ENCODE results near the gene ASTL.

The ASTL gene

DNA sequence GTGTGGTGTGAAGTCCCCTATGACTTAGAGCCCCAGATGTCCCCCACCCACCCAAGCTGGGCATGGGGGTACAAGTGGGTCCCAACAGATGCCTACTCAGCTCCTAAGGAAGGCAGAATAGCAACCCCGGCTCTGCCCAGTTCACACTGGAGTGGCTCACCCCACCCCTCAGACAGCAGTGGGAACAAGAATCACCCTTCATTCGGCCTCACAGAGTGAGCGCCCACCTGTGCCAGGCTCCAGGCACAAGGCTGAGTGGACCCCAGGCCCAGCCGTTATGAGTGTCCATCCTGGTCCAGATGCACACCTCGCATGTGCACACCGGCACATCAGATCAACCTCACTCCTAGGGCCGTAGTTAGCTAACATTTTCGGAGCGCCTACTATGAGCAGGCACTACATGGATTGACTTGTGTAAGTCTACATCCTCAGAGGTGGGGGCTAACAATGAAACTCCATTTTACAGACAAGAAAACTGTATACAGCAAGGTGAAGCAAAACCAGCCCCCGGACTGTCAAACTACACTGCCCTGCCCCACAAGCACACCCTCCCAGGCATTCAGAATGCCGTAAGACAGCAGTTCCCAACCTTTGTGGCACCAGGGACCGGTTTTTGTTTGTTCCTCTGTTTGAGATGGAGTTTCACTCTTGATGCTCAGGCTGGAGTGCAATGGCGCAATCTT, 2.8 kb upstream of the ASTL start:
- TF ChIP-seq, protein P1, sequence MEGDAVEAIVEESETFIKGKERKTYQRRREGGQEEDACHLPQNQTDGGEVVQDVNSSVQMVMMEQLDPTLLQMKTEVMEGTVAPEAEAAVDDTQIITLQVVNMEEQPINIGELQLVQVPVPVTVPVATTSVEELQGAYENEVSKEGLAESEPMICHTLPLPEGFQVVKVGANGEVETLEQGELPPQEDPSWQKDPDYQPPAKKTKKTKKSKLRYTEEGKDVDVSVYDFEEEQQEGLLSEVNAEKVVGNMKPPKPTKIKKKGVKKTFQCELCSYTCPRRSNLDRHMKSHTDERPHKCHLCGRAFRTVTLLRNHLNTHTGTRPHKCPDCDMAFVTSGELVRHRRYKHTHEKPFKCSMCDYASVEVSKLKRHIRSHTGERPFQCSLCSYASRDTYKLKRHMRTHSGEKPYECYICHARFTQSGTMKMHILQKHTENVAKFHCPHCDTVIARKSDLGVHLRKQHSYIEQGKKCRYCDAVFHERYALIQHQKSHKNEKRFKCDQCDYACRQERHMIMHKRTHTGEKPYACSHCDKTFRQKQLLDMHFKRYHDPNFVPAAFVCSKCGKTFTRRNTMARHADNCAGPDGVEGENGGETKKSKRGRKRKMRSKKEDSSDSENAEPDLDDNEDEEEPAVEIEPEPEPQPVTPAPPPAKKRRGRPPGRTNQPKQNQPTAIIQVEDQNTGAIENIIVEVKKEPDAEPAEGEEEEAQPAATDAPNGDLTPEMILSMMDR (IDR thresholded peaks at IDR 0.05; ENCODE audit: poor library complexity, severe bottlenecking) = no peak
- ATAC-seq (ENCODE audit: low read depth) = no peak
- no peaks in the 10 kb centered on the region for H3K9me3 ChIP-seq (ENCODE audit: severe bottlenecking)
- DNase-seq (ENCODE audit: low spot score) = no peak
- H3K27me3 ChIP-seq (ENCODE audit: insufficient read depth, poor library complexity, severe bottlenecking) = no peaks in the 10 kb centered on the region
- H3K4me3 ChIP-seq (ENCODE audit: severe bottlenecking) = no peak overlapping the region
- no peaks in the 10 kb centered on the region for H3K36me3 ChIP-seq (ENCODE audit: low read depth)
- H3K27ac ChIP-seq (ENCODE audit: poor library complexity, severe bottlenecking) = no peak overlapping the region
- no peaks in the 10 kb centered on the region for H3K4me1 ChIP-seq (ENCODE audit: insufficient read depth, poor library complexity, severe bottlenecking)

DNA sequence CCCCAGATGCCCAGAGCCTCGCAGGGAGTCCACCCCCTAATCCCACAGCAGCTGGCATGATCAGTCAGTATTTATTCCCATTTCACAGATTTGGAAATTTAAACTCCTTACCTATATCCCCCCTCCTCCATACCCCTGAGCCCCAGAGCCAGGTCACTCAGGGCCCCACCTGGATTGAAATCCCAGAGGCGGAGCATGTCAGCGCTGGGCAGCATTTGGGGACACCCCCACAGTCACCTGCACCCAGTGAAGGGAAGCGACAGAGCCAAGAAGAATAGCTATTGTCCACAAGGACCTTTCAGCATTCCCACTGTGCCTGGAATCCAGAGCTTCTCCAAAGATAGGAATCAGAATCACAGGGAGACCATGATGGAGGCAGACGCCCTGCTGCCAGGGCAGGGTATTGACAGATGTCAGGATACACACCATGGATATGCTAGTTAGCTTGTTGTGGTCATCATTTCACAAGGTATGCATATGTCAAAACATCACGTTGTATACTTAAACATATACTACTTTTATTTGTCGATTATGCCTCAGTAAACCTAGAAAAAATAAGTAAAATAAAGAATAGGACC, 968 bp upstream of the ASTL start:
- H3K27ac ChIP-seq (ENCODE audit: poor library complexity, severe bottlenecking) = no peak overlapping the region

GRCh38 chr2:96137321-96138178, 752 bp downstream of the ASTL start:
- H3K9me3 ChIP-seq (ENCODE audit: severe bottlenecking) = no peaks in the 10 kb centered on the region
- no peaks in the 10 kb centered on the region for H3K27me3 ChIP-seq (ENCODE audit: insufficient read depth, poor library complexity, severe bottlenecking)
- DNase-seq (ENCODE audit: low spot score) (no peak), ATAC-seq (ENCODE audit: low read depth) (no peak)
- no peaks in the 10 kb centered on the region for H3K36me3 ChIP-seq (ENCODE audit: low read depth)
- no peaks in the 10 kb centered on the region for H3K4me1 ChIP-seq (ENCODE audit: insufficient read depth, poor library complexity, severe bottlenecking)
- TF ChIP-seq, protein P1 (IDR thresholded peaks at IDR 0.05; ENCODE audit: poor library complexity, severe bottlenecking) = no peak
- H3K4me3 ChIP-seq (ENCODE audit: severe bottlenecking) = no peak overlapping the region
- no peak overlapping the region for H3K27ac ChIP-seq (ENCODE audit: poor library complexity, severe bottlenecking)

More for the DNA sequence above, 968 bp upstream of the ASTL start:
- DNase-seq (ENCODE audit: low spot score) (no peak), ATAC-seq (ENCODE audit: low read depth) (no peak)
- Histone ChIP-seq H3K36me3 (ENCODE audit: low read depth) (no peaks in the 10 kb centered on the region), H3K4me3 (ENCODE audit: severe bottlenecking) (no peak overlapping the region), H3K27me3 (ENCODE audit: insufficient read depth, poor library complexity, severe bottlenecking) (no peaks in the 10 kb centered on the region), H3K4me1 (ENCODE audit: insufficient read depth, poor library complexity, severe bottlenecking) (no peaks in the 10 kb centered on the region), H3K9me3 (ENCODE audit: severe bottlenecking) (no peaks in the 10 kb centered on the region)
- TF ChIP-seq, protein P1 (IDR thresholded peaks at IDR 0.05; ENCODE audit: poor library complexity, severe bottlenecking) = no peak

DNA sequence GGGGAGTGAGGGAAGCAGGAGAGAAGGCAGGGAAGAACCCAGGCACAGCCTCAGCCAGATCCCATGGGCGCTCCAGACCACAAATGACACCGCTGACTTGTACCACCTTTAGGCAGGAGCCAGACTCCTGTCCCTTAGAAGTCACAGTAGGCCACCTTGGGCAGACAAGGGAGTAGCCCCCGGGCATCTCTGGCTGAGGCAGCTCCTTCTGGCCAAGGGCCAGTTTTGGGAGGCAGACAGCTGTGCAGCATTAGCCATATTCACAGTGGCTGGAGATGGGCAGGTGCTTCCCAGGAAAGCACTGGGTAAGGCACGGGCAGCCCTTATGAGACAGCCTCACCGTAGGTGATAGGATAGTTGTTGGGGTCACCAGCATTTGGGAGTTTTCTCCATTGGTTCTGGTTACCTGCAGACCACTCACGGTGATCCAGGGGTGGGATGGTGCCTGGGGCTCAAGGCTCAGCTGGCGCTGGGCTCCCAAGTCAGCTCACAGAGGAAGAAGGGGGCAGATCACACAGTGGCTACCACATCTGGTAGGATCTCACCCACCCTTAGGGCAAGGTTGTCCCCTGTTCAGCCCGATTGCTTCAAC, 2.1 kb downstream of the ASTL start:
- DNase-seq (ENCODE audit: low spot score) = no peak
- no peak overlapping the region for H3K27ac ChIP-seq (ENCODE audit: poor library complexity, severe bottlenecking)
- no peaks in the 10 kb centered on the region for H3K36me3 ChIP-seq (ENCODE audit: low read depth)
- TF ChIP-seq, protein P1 (IDR thresholded peaks at IDR 0.05; ENCODE audit: poor library complexity, severe bottlenecking) = no peak
- no peaks in the 10 kb centered on the region for H3K4me1 ChIP-seq (ENCODE audit: insufficient read depth, poor library complexity, severe bottlenecking)
- ATAC-seq (ENCODE audit: low read depth) = no peak
- no peak overlapping the region for H3K4me3 ChIP-seq (ENCODE audit: severe bottlenecking)
- H3K9me3 ChIP-seq (ENCODE audit: severe bottlenecking) = no peaks in the 10 kb centered on the region
- H3K27me3 ChIP-seq (ENCODE audit: insufficient read depth, poor library complexity, severe bottlenecking) = no peaks in the 10 kb centered on the region

Data from RWPE2 (cell line).